CD4-positive, alpha-beta T cell (primary cell): ENCODE results near the gene MEG3. TPM values are rescaled to one million over a fixed set of nuclear protein-coding genes. Genes with fewer than 3 reads are reported as not detected.

Experiments used
- ATAC-seq: fragments of 200-7000 bp; cut with Tn5 transposase; one replicate; pipeline ENCODE4 v1.10.0; 2022; ENCODE audit warnings: mild to moderate bottlenecking; ENCODE audit not compliant: poor library complexity
- CTCF ChIA-PET: fragments of 350-600 bp; sonication (Branson Sonifier 250); formaldehyde crosslinking; loops from one replicate; lab custom pipeline; 2021; ENCODE audit warnings: antibody characterized with exemption, inconsistent platforms; lab: Charles Lee
- POLR2A ChIA-PET: fragments of 350-600 bp; sonication (Branson Sonifier 250); formaldehyde crosslinking; loops from one replicate; lab custom pipeline; 2021; ENCODE audit warnings: antibody characterized with exemption, inconsistent platforms; lab: Charles Lee
- DNase-seq, 14 experiments: peaks; one replicate each; pipeline ENCODE4 v3.0.0-alpha.2; 2013 to 2020; ENCODE audit warnings: mixed read lengths in 2 of 14
- H3K27ac ChIP-seq, 2 donors: one replicate each; pipeline versions ENCODE4 v1.5.1 to v1.7.0; 2013; ENCODE audit warnings: low read length in 2 of 2, low read depth in 1 of 2, mild to moderate bottlenecking in 1 of 2
- H3K27me3 ChIP-seq, 2 experiments: 1 replicate in 1 of 2; 2 replicates in 1 of 2; pipeline versions ENCODE4 v1.6.1 to v1.7.0; 2013; ENCODE audit warnings: low read length in 2 of 2, control low read depth in 1 of 2, mild to moderate bottlenecking in 1 of 2, moderate library complexity in 1 of 2; ENCODE audit not compliant: insufficient read depth in 2 of 2, control insufficient read depth in 1 of 2
- H3K36me3 ChIP-seq: one replicate; pipeline ENCODE4 v1.6.1; 2013; ENCODE audit warnings: low read length, control low read depth; ENCODE audit not compliant: insufficient read depth
- H3K4me1 ChIP-seq: one replicate; pipeline ENCODE4 v1.6.1; 2013; ENCODE audit warnings: low read length, control low read depth; ENCODE audit not compliant: insufficient read depth
- H3K4me3 ChIP-seq: one replicate; pipeline ENCODE4 v1.5.1; 2013; ENCODE audit warnings: mild to moderate bottlenecking, low read length, moderate library complexity
- H3K9me3 ChIP-seq, 2 experiments: 1 replicate in 1 of 2; 2 replicates in 1 of 2; pipeline versions ENCODE4 v1.6.1 to v1.7.0; 2013; ENCODE audit warnings: low read length in 2 of 2, mild to moderate bottlenecking in 2 of 2, control low read depth in 1 of 2, moderate library complexity in 1 of 2; ENCODE audit not compliant: control insufficient read depth in 1 of 2, insufficient read depth in 1 of 2
- H3K27ac Mint-ChIP-seq: one replicate; pipeline ENCODE4 v1.8.0; 2020; ENCODE audit warnings: mixed read lengths
- H3K27me3 Mint-ChIP-seq: one replicate; pipeline ENCODE4 v1.8.0; 2021; ENCODE audit warnings: mixed read lengths
- H3K36me3 Mint-ChIP-seq: one replicate; pipeline ENCODE4 v1.8.0; 2021; ENCODE audit warnings: low read depth, mixed read lengths
- H3K4me1 Mint-ChIP-seq: one replicate; pipeline ENCODE4 v1.8.0; 2021; ENCODE audit warnings: low read depth, mixed read lengths
- H3K4me3 Mint-ChIP-seq: one replicate; pipeline ENCODE4 v1.8.0; 2020; ENCODE audit warnings: mild to moderate bottlenecking, mixed read lengths
- H3K9me3 Mint-ChIP-seq: one replicate; pipeline ENCODE4 v1.8.0; 2020; ENCODE audit warnings: mixed read lengths
- intact Hi-C, 2 experiments: fragments of 100-400 bp; cut with DNase I in 1 of 2; cut with micrococcal nuclease in 1 of 2; formaldehyde crosslinking; loops; one replicate each; pipeline versions ENCODE4 v1.15.1 to v1.9.0; 2023 to 2025; cut with DNase I, micrococcal nuclease
- total RNA-seq, 174 experiments: library from RNA in 2 of 174; stranded (reverse) in 2 of 174; gene quantifications; one replicate each; pipeline ENCODE4 v1.2.3 and lab custom pipeline; 2021 to 2026
- TF ChIP-seq, protein P1 (sequence below): fragments of 200-600 bp; IDR thresholded peaks from one replicate; pipeline ENCODE4 v1.8.0; 2022; ENCODE audit warnings: antibody characterized with exemption, mild to moderate bottlenecking

The MEG3 gene
- total RNA-seq, 2 experiments from 2014 or later, result not detected

DNA sequence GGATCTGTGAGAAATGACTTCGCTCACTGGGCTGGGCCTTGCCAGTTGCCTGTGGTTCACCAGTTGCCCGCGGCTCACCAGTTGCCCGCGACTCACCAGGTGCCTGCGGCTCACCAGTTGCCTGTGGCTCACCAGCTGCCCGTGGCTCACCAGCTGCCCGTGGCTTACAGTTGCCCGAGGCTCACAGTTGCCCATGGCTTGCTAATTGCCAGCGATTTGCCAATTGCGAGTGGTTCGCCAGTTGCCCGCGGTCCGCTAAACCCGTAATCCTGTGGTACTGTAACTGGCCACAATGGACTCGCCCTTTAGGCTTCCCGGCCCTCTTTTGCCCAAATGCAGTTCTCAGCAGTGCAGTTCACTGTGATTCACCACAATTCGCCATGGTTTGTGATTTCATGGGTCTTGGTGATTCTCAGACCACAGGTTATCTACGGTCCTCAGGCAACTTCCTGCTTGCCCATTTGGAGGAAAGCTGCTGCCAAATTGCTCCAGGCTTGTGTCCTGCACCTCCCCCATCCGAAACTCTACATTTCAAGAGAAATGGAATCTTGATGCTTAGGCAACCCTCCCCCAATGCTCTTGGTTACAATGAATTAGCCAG lies 15.0 kb upstream of the MEG3 start:
- Histone ChIP-seq H3K27ac (no peak overlapping the region), H3K9me3 (peaks cover 19 to 62% of the 10 kb centered on the region in 2 experiments), H3K36me3 (no peaks in the 10 kb centered on the region), H3K4me3 (no peak overlapping the region), H3K27me3 (peaks cover 0 to 11% of the 10 kb centered on the region in 2 experiments), H3K4me1 (no peaks in the 10 kb centered on the region)
- no peak for DNase-seq
- Mint-ChIP-seq H3K27me3 (peaks cover 17% of the 10 kb centered on the region), H3K4me1 (no peaks in the 10 kb centered on the region), H3K9me3 (peaks cover 4% of the 10 kb centered on the region), H3K27ac (no peak overlapping the region), H3K36me3 (no peaks in the 10 kb centered on the region), H3K4me3 (no peak overlapping the region)
- intact Hi-C loops, result no loop called here
- no peak for ATAC-seq
- ChIA-PET POLR2A (no interaction called here), CTCF (no interaction called here)
- TF ChIP-seq, protein P1, sequence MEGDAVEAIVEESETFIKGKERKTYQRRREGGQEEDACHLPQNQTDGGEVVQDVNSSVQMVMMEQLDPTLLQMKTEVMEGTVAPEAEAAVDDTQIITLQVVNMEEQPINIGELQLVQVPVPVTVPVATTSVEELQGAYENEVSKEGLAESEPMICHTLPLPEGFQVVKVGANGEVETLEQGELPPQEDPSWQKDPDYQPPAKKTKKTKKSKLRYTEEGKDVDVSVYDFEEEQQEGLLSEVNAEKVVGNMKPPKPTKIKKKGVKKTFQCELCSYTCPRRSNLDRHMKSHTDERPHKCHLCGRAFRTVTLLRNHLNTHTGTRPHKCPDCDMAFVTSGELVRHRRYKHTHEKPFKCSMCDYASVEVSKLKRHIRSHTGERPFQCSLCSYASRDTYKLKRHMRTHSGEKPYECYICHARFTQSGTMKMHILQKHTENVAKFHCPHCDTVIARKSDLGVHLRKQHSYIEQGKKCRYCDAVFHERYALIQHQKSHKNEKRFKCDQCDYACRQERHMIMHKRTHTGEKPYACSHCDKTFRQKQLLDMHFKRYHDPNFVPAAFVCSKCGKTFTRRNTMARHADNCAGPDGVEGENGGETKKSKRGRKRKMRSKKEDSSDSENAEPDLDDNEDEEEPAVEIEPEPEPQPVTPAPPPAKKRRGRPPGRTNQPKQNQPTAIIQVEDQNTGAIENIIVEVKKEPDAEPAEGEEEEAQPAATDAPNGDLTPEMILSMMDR, result no peak

- intact Hi-C loops, result no loop called here
- Mint-ChIP-seq H3K4me3 (no peak overlapping the region), H3K27ac (no peak overlapping the region), H3K4me1 (no peaks in the 10 kb centered on the region), H3K27me3 (peaks cover 23% of the 10 kb centered on the region), H3K9me3 (peaks cover 2% of the 10 kb centered on the region), H3K36me3 (no peaks in the 10 kb centered on the region)
- no peak for ATAC-seq
- Histone ChIP-seq H3K27ac (no peak overlapping the region), H3K4me3 (no peak overlapping the region), H3K27me3 (peaks cover 0 to 11% of the 10 kb centered on the region in 2 experiments), H3K4me1 (no peaks in the 10 kb centered on the region), H3K36me3 (no peaks in the 10 kb centered on the region), H3K9me3 (peaks cover 13 to 39% of the 10 kb centered on the region in 2 experiments)
- CTCF ChIA-PET, result no interaction called here
- TF ChIP-seq, protein P1, result no peak
- DNase-seq, result no peak
- POLR2A ChIA-PET, result no interaction called here
Measured at GRCh38 chr14:100813291-100813690, 12.6 kb upstream of the MEG3 start.

GRCh38 chr14:100815478-100816285 lies 10.2 kb upstream of the MEG3 start:
- intact Hi-C loops, result no loop called here
- no peak overlapping the region for H3K4me3 ChIP-seq
- no peaks in the 10 kb centered on the region for H3K36me3 ChIP-seq
- H3K27ac ChIP-seq, result no peak overlapping the region
- H3K27me3 ChIP-seq, result peaks cover 0 to 9% of the 10 kb centered on the region in 2 experiments
- no peaks in the 10 kb centered on the region for H3K4me1 Mint-ChIP-seq
- CTCF ChIA-PET, result no interaction called here
- DNase-seq (no peak), ATAC-seq (no peak)
- POLR2A ChIA-PET, result no interaction called here
- peaks cover 18% of the 10 kb centered on the region for H3K27me3 Mint-ChIP-seq
- H3K27ac Mint-ChIP-seq, result no peak overlapping the region
- no peaks in the 10 kb centered on the region for H3K9me3 Mint-ChIP-seq
- no peaks in the 10 kb centered on the region for H3K36me3 Mint-ChIP-seq
- H3K9me3 ChIP-seq, result peaks cover 0 to 33% of the 10 kb centered on the region in 2 experiments
- no peak overlapping the region for H3K4me3 Mint-ChIP-seq
- no peaks in the 10 kb centered on the region for H3K4me1 ChIP-seq
- TF ChIP-seq, protein P1, result no peak
